ENCODE measurements around the gene YARS1. TPM values are rescaled to one million over a fixed set of nuclear protein-coding genes. Genes with fewer than 3 reads are reported as not detected.
"Not testable (repeated sequence)": the region's sequence is repeated elsewhere in the genome, so short reads cannot be mapped to it uniquely, and the experiment has no call there.

Gene YARS1
- total RNA-seq, 4 donors from 2014 or later = 23.9 to 54.5 (median 33.8) TPM

GRCh38 chr1:32791881-32792280 lies 25.3 kb downstream of the YARS1 start:
- no peaks in the 10 kb centered on the region for H3K27me3 ChIP-seq
- peaks cover 0 to 19% (median 8%) of the 10 kb centered on the region in 4 donors for H3K36me3 ChIP-seq
- 88 to 96% methylated on average over 1 of the region's 1 CpG for WGBS, 2 donors (ENCODE audit: low coverage in 1 of 2)
- TF ChIP-seq POLR2AphosphoS5 (IDR thresholded peaks at IDR 0.05) = no peak
- TF ChIP-seq EP300 (IDR thresholded peaks at IDR 0.05; ENCODE audit: low read depth) = no peak
- TF ChIP-seq CTCF (IDR thresholded peaks at IDR 0.05) = no peak
- no peak for TF ChIP-seq POLR2A (IDR thresholded peaks at IDR 0.05)
- in situ Hi-C loops (cut with MboI; ENCODE audit: low pct_ligation_motif_present in 1 of 4, low pct_unique_long_range_greater_than_20kb in 1 of 4, low sequenced_read_pairs in 3 of 4) = loop anchor here in 1 of 4 donors (25.0 kb wide), 1 partner anchor 280 kb away; no protein-coding TSS in a partner anchor
- no peaks in the 10 kb centered on the region for H3K9me3 ChIP-seq
- DNase-seq = no peak
- no peak overlapping the region for H3K4me3 ChIP-seq
- intact Hi-C loops (cut with DNase I; ENCODE audit: low total_unique reads) = no loop called here
- peaks cover 0 to 9% (median 2%) of the 10 kb centered on the region in 4 donors for H3K4me1 ChIP-seq
- no peak overlapping the region for H3K27ac ChIP-seq

- DNase-seq; H3K27ac ChIP-seq; H3K27me3 ChIP-seq; H3K4me1 ChIP-seq; intact Hi-C loops (cut with DNase I; ENCODE audit: low total_unique reads); H3K4me3 ChIP-seq; H3K9me3 ChIP-seq: not testable (repeated sequence)
- peaks cover 0 to 43% (median 15%) of the 10 kb centered on the region in 4 donors for H3K36me3 ChIP-seq
- in situ Hi-C loops (cut with MboI; ENCODE audit: low pct_ligation_motif_present in 1 of 4, low pct_unique_long_range_greater_than_20kb in 1 of 4, low sequenced_read_pairs in 3 of 4) = loop anchor here in 1 of 4 donors (25.0 kb wide), 1 partner anchor 277 kb away; no protein-coding TSS in a partner anchor
- peak in 1 of 3 donors; percentile 14 for TF ChIP-seq POLR2AphosphoS5 (IDR thresholded peaks at IDR 0.05)
- 61 to 71% methylated on average over 2 of the region's 2 CpGs for WGBS, 2 donors (ENCODE audit: low coverage in 1 of 2)
Observed at GRCh38 chr1:32789356-32789755, 27.8 kb downstream of the YARS1 start.

GRCh38 chr1:32786856-32787255 lies 30.3 kb downstream of the YARS1 start:
- TF ChIP-seq POLR2A (IDR thresholded peaks at IDR 0.05) (no peak), EP300 (IDR thresholded peaks at IDR 0.05; ENCODE audit: low read depth) (no peak), CTCF (IDR thresholded peaks at IDR 0.05) (peak in 4 of 5 experiments; percentile 32 to 39 (median 34)), POLR2AphosphoS5 (IDR thresholded peaks at IDR 0.05) (no peak)

GRCh38 chr1:32784817-32785216 lies 32.3 kb downstream of the YARS1 start:
- in situ Hi-C loops (cut with MboI; ENCODE audit: low pct_ligation_motif_present in 1 of 4, low pct_unique_long_range_greater_than_20kb in 1 of 4, low sequenced_read_pairs in 3 of 4) = loop anchor here in 1 of 4 donors (25.0 kb wide), 1 partner anchor 273 kb away; no protein-coding TSS in a partner anchor
- 95% methylated on average over 3 of the region's 3 CpGs; no CpG with 5 or more reads in 1 of the 2 donors for WGBS, 2 donors (ENCODE audit: low coverage in 1 of 2)
- Histone ChIP-seq H3K4me3 (no peak overlapping the region), H3K9me3 (no peaks in the 10 kb centered on the region), H3K27ac (no peak overlapping the region), H3K27me3 (no peaks in the 10 kb centered on the region), H3K36me3 (peaks cover 0 to 57% (median 23%) of the 10 kb centered on the region in 4 donors), H3K4me1 (peaks cover 0 to 9% (median 2%) of the 10 kb centered on the region in 4 donors)
- DNase-seq = no peak
- intact Hi-C loops (cut with DNase I; ENCODE audit: low total_unique reads) = no loop called here
- TF ChIP-seq POLR2A (IDR thresholded peaks at IDR 0.05) (no peak), CTCF (IDR thresholded peaks at IDR 0.05) (no peak), EP300 (IDR thresholded peaks at IDR 0.05; ENCODE audit: low read depth) (no peak), POLR2AphosphoS5 (IDR thresholded peaks at IDR 0.05) (no peak)

More at GRCh38 chr1:32786856-32787255, 30.3 kb downstream of the YARS1 start:
- Histone ChIP-seq H3K9me3 (no peaks in the 10 kb centered on the region), H3K27me3 (no peaks in the 10 kb centered on the region), H3K27ac (no peak overlapping the region), H3K36me3 (peaks cover 0 to 57% (median 17%) of the 10 kb centered on the region in 4 donors), H3K4me1 (peaks cover 0 to 9% (median 2%) of the 10 kb centered on the region in 4 donors), H3K4me3 (no peak overlapping the region)
- intact Hi-C loops (cut with DNase I; ENCODE audit: low total_unique reads) = no loop called here
- 60 to 68% methylated on average over 4 of the region's 4 CpGs for WGBS, 2 donors (ENCODE audit: low coverage in 1 of 2)
- in situ Hi-C loops (cut with MboI; ENCODE audit: low pct_ligation_motif_present in 1 of 4, low pct_unique_long_range_greater_than_20kb in 1 of 4, low sequenced_read_pairs in 3 of 4) = loop anchor here in 1 of 4 donors (25.0 kb wide), 1 partner anchor 275 kb away; no protein-coding TSS in a partner anchor
- DNase-seq = no peak

Data from transverse colon (tissue), 4 donors.